ENCODE data around the gene MSRB3. TPM values are rescaled to one million over a fixed set of nuclear protein-coding genes. Genes with fewer than 3 reads are reported as not detected.
"Not testable (repeated sequence)": the region's sequence is repeated elsewhere in the genome, so short reads cannot be mapped to it uniquely, and the experiment has no call there.

The MSRB3 gene
- total RNA-seq, 1 donor from 2014 or later, result 125 TPM

DNA sequence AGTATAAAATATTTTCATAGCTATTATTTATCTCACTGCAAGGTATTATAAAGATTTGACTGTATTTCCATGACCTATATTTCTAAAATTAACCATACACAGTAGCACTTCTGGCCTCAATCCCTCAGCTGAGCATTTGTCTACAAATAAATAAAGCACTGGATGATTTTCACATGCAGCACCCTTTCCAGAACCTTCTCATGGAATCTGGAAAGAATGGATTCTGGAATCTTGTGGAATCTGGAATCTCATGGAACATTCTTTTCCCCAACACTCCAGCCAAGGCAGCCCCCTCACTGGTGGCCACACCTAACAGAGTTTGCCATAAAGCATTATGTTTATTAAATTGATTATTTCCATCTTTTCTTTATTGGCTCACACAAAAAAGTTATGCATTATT is 199.2 kb downstream of the MSRB3 start:
- TF ChIP-seq, protein P1, sequence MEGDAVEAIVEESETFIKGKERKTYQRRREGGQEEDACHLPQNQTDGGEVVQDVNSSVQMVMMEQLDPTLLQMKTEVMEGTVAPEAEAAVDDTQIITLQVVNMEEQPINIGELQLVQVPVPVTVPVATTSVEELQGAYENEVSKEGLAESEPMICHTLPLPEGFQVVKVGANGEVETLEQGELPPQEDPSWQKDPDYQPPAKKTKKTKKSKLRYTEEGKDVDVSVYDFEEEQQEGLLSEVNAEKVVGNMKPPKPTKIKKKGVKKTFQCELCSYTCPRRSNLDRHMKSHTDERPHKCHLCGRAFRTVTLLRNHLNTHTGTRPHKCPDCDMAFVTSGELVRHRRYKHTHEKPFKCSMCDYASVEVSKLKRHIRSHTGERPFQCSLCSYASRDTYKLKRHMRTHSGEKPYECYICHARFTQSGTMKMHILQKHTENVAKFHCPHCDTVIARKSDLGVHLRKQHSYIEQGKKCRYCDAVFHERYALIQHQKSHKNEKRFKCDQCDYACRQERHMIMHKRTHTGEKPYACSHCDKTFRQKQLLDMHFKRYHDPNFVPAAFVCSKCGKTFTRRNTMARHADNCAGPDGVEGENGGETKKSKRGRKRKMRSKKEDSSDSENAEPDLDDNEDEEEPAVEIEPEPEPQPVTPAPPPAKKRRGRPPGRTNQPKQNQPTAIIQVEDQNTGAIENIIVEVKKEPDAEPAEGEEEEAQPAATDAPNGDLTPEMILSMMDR (IDR thresholded peaks at IDR 0.05; ENCODE audit: borderline replicate concordance), result no peak
- intact Hi-C loops (cut with micrococcal nuclease), result no loop called here

DNA sequence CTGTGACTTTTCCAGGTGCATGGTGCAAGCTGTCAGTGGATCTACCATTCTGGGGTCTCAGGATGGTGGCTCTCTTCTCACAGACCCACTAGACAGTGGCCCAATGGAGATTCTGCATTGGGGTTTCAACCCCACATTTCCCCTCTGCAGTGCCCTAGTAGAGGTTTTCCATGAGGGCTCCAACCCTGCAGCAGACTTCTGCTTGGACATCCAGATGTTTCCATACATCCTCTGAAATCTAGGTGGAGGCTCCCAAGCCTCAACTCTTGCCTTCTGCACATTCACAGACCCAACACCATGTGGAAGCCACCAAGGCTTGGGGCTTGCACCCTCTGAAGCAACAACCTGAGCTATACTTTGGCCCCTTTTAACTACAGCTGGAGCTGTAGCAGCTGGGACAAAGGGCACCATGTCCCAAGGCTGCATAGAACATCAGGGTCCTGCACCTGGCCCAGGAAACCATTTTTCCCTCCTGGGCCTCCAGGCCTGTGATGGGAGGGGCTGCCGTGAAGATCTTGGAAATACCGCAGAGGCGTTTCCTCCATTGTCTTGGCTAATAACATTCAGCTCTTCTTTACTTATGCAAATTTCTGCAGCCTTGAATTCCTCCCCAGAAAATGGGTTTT is 205.5 kb downstream of the MSRB3 start:
- H3K27ac ChIP-seq (replicated peaks); intact Hi-C loops (cut with micrococcal nuclease); H3K4me1 ChIP-seq; H3K4me3 ChIP-seq; DNase-seq; H3K27me3 ChIP-seq (ENCODE audit: low read depth): not testable (repeated sequence)
- peaks cover 15% of the 10 kb centered on the region for H3K9me3 ChIP-seq (replicated peaks)
- H3K36me3 ChIP-seq, result peaks cover 11% of the 10 kb centered on the region

More for the DNA sequence above, 199.2 kb downstream of the MSRB3 start:
- no peak overlapping the region for H3K27ac ChIP-seq (replicated peaks)
- DNase-seq, result no peak
- H3K4me1 ChIP-seq, result peaks cover 4% of the 10 kb centered on the region
- H3K4me3 ChIP-seq, result no peak overlapping the region
- no peaks in the 10 kb centered on the region for H3K9me3 ChIP-seq (replicated peaks)
- H3K36me3 ChIP-seq, result no peaks in the 10 kb centered on the region
- no peaks in the 10 kb centered on the region for H3K27me3 ChIP-seq (ENCODE audit: low read depth)

DNA sequence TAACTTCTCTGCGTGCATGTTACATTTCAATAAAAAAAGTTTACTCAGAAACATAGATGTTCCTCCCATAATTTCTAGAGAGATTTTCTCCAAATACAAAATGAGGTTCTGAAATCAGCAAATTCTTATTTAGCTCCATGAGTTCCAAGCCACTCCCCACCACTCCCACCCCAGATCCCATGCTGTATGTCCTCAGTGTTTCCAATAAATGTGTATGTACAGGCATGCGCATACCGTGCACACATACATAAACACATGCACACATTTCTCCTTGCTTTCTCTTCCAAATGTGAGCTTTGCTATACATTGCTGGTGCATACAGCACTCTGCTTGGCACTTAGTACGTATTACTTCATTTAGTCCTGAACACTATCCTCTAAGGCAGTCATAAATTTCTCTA is 209.7 kb downstream of the MSRB3 start:
- Histone ChIP-seq H3K4me3 (no peak overlapping the region), H3K4me1 (no peaks in the 10 kb centered on the region), H3K27me3 (ENCODE audit: low read depth) (no peaks in the 10 kb centered on the region), H3K27ac (replicated peaks) (no peak overlapping the region), H3K36me3 (peaks cover 11% of the 10 kb centered on the region), H3K9me3 (replicated peaks) (peaks cover 15% of the 10 kb centered on the region)
- no peak for DNase-seq
- TF ChIP-seq, protein P1 (IDR thresholded peaks at IDR 0.05; ENCODE audit: borderline replicate concordance), result no peak
- intact Hi-C loops (cut with micrococcal nuclease), result no loop called here

DNA sequence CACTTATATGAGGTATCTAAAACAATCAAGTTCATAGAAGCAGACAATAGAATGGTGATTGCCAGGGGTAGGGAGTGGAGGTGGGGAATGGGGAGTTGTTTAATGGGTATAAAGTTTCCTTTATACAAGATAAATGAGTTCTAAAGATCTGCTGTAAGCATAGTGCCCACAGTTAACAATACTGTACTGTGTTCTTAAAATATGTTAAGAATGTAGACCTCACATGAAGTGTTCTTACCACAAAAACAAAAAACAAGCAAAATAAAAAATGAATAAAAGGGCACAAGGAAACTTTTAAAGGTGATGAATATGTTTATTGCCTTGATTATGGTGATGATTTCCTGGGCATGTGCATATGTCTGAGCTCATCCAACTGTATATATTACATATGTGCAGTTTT is 211.8 kb downstream of the MSRB3 start:
- H3K27me3 ChIP-seq (ENCODE audit: low read depth), result no peaks in the 10 kb centered on the region
- no peaks in the 10 kb centered on the region for H3K9me3 ChIP-seq (replicated peaks)
- no peaks in the 10 kb centered on the region for H3K4me1 ChIP-seq
- no peak for DNase-seq
- TF ChIP-seq, protein P1 (IDR thresholded peaks at IDR 0.05; ENCODE audit: borderline replicate concordance), result no peak
- H3K27ac ChIP-seq (replicated peaks), result no peak overlapping the region
- intact Hi-C loops (cut with micrococcal nuclease), result no loop called here
- no peaks in the 10 kb centered on the region for H3K36me3 ChIP-seq
- no peak overlapping the region for H3K4me3 ChIP-seq

DNA sequence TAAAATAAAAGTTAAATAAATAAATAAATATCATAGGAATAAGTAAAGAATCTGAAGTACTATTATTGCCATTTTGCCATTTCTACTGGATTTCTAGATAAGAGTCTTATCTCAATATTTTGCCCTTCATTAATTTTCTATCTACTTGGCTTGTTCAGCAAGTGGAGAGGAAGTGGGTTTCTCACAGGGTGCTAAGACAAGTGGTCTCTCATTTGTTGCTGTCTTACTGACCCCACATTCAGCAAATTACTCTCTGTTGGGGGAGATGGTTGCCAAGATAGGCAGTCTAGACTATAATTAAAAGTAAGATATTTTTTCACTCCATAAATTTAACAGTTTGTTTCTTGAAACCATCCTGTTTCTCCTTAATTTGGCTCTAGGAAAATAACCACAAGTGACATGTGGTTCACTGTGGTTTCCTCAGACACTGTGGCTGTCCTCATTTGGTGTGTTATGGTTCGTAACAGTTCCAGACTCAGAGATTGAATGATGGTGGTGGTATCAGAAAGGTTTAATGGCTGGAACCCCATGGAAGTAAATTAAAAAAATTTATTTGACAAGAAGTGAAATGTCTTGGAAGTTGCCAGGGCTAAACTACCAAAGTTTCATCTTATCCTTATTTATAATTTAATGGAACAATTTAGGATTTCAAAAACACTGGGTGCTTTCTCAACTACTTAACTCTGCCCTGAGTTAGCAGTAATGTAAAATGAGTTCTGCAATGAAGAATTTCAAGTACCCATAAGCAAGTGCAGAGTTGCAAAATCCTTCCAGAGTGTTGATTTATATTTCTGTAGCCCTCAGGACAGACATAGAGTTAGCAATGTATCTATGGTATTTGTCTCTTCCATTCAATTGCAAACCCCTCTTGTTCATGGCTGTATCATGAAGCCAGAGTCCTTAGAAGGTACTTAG is 214.8 kb downstream of the MSRB3 start:
- H3K4me1 ChIP-seq, result peaks cover 4% of the 10 kb centered on the region
- no peaks in the 10 kb centered on the region for H3K9me3 ChIP-seq (replicated peaks)
- H3K27me3 ChIP-seq (ENCODE audit: low read depth), result no peaks in the 10 kb centered on the region
- intact Hi-C loops (cut with micrococcal nuclease), result no loop called here
- no peak for DNase-seq
- no peak overlapping the region for H3K4me3 ChIP-seq
- H3K27ac ChIP-seq (replicated peaks), result no peak overlapping the region
- TF ChIP-seq, protein P1 (IDR thresholded peaks at IDR 0.05; ENCODE audit: borderline replicate concordance), result no peak
- no peaks in the 10 kb centered on the region for H3K36me3 ChIP-seq

DNA sequence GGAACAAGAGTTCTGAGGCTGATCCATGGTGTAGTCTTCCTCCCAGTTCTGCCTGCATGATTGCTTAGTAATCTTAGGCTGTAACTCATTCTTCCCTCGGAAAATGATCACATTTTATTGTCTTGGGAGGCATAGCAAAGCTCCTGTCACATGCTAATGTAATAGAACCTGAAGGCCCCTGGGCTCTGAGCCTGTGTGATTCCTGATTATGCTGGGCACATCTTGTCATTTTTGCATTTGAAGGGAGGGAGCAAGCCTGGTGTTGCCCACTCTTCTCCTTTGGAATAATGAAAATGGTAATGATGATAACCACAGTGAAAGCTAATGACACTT is 215.4 kb downstream of the MSRB3 start:
- no peaks in the 10 kb centered on the region for H3K9me3 ChIP-seq (replicated peaks)
- H3K36me3 ChIP-seq, result no peaks in the 10 kb centered on the region
- TF ChIP-seq, protein P1 (IDR thresholded peaks at IDR 0.05; ENCODE audit: borderline replicate concordance), result no peak
- no peak overlapping the region for H3K27ac ChIP-seq (replicated peaks)
- no peaks in the 10 kb centered on the region for H3K27me3 ChIP-seq (ENCODE audit: low read depth)
- intact Hi-C loops (cut with micrococcal nuclease), result no loop called here
- no peak overlapping the region for H3K4me3 ChIP-seq
- H3K4me1 ChIP-seq, result peaks cover 4% of the 10 kb centered on the region
- no peak for DNase-seq

Measured in left ventricle myocardium inferior (tissue), 1 donor.